HCT116 (cell line): ENCODE measurements around the gene ESF1. TPM values are rescaled to one million over a fixed set of nuclear protein-coding genes. Genes with fewer than 3 reads are reported as not detected.

Experiments used
- ATAC-seq: fragments of 200-7000 bp; cut with Tn5 transposase; 2 replicates; pipeline ENCODE4 v1.9.1; 2020; ENCODE audit warnings: mild to moderate bottlenecking, moderate library complexity
- BruUV-seq: library from RNA; stranded (reverse); fragments of 400-500 nt; replicated peaks from 2 replicates; lab custom pipeline; 2021; lab: Mats Ljungman, UMichigan
- CTCF ChIA-PET: fragments of 300-600 bp; sonication (Branson Sonifier 250); formaldehyde crosslinking; loops from one replicate; lab custom pipeline; 2021; ENCODE audit warnings: antibody characterized with exemption; lab: Charles Lee
- POLR2A ChIA-PET: fragments of 300-600, 350-600 bp; sonication (Branson Sonifier 250); formaldehyde crosslinking; loops from one replicate; lab custom pipeline; 2021; ENCODE audit warnings: antibody characterized with exemption; lab: Charles Lee
- RAD21 ChIA-PET, 2 experiments: fragments of 300-600 bp; sonication (Branson Sonifier 250); formaldehyde crosslinking; loops; one replicate each; lab custom pipeline; 2023; ENCODE audit warnings: low total read pairs in 2 of 2; ENCODE audit not compliant: uncharacterized antibody in 2 of 2, unreplicated experiment in 2 of 2, low non-redundant PET in 1 of 2; lab: Charles Lee
- DNase-seq: peaks from one replicate; pipeline ENCODE4 v3.0.0-alpha.2; 2010; ENCODE audit warnings: low read depth, low spot score
- H2AFZ ChIP-seq: fragments of 200-600 bp; shearing (Covaris generic), sonication (generic); 2 replicates; pipeline ENCODE4 v1.6.1; 2017; ENCODE audit warnings: low read depth, mixed run types, mixed read lengths, antibody characterized with exemption, low read length; ENCODE audit not compliant: poor library complexity, severe bottlenecking
- H3K27ac ChIP-seq: 2 replicates; pipeline ENCODE4 v1.5.1; 2012; ENCODE audit warnings: low read depth, low read length
- H3K27me3 ChIP-seq: fragments of 200-600 bp; sonication (generic); 2 replicates; pipeline ENCODE4 v1.6.1; 2016; ENCODE audit warnings: mixed run types, low read length, mixed read lengths; ENCODE audit not compliant: insufficient read depth
- H3K36me3 ChIP-seq, 2 experiments: fragments of 200-500 bp in 1 of 2; fragments of 200-600 bp in 1 of 2; sonication (Bioruptor generic) in 1 of 2; sonication (generic) in 1 of 2; 2 replicates each; pipeline versions ENCODE4 v1.5.1 to v1.6.1; 2014 to 2016; ENCODE audit warnings: low read length in 2 of 2, inconsistent platforms in 1 of 2, mixed read lengths in 1 of 2, mixed run types in 1 of 2; ENCODE audit not compliant: insufficient read depth in 2 of 2, control insufficient read depth in 1 of 2
- H3K4me1 ChIP-seq, 2 experiments: fragments of 200-600 bp in 1 of 2; sonication (generic) in 1 of 2; 2 replicates each; pipeline versions ENCODE4 v1.5.1 to v1.6.1; 2012 to 2017; ENCODE audit warnings: low read length in 2 of 2, inconsistent platforms in 1 of 2, mild to moderate bottlenecking in 1 of 2, mixed read lengths in 1 of 2, mixed run types in 1 of 2, moderate library complexity in 1 of 2; ENCODE audit not compliant: insufficient read depth in 2 of 2, control insufficient read depth in 1 of 2
- H3K4me2 ChIP-seq: fragments of 200-600 bp; sonication (generic); 2 replicates; pipeline ENCODE4 v1.6.1; 2017; ENCODE audit warnings: mixed run types, low read length, mixed read lengths
- H3K4me3 ChIP-seq, 2 experiments: fragments of 200-600 bp in 1 of 2; sonication (generic) in 1 of 2; replicated peaks in 1 of 2; 2 replicates each; pipeline ENCODE4 v1.5.1; 2011 to 2016; ENCODE audit warnings: low read length in 2 of 2, control low read depth in 1 of 2, low read depth in 1 of 2, mild to moderate bottlenecking in 1 of 2, mixed read lengths in 1 of 2, mixed run types in 1 of 2
- H3K79me2 ChIP-seq: fragments of 200-600 bp; sonication (generic); 2 replicates; pipeline ENCODE4 v1.6.1; 2017; ENCODE audit warnings: mild to moderate bottlenecking, mixed run types, low read length, moderate library complexity, mixed read lengths; ENCODE audit not compliant: insufficient read depth
- H3K9ac ChIP-seq: fragments of 200-600 bp; sonication (generic); 2 replicates; pipeline ENCODE4 v1.6.1; 2016; ENCODE audit warnings: low read length, mixed read lengths
- H3K9me2 ChIP-seq: fragments of 200-600 bp; sonication (generic), shearing (Covaris generic); 2 replicates; pipeline ENCODE4 v1.6.1; 2017; ENCODE audit warnings: mixed run types, mild to moderate bottlenecking, moderate library complexity; ENCODE audit not compliant: insufficient read depth
- H3K9me3 ChIP-seq, 2 experiments: fragments of 200-500 bp in 1 of 2; fragments of 200-600 bp in 1 of 2; sonication (Bioruptor generic) in 1 of 2; sonication (generic) in 1 of 2; 2 replicates each; pipeline ENCODE4 v1.6.1; 2014 to 2017; ENCODE audit warnings: low read length in 2 of 2, mixed read lengths in 2 of 2, inconsistent platforms in 1 of 2, low read depth in 1 of 2, mild to moderate bottlenecking in 1 of 2, mixed run types in 1 of 2, moderate library complexity in 1 of 2; ENCODE audit not compliant: control insufficient read depth in 1 of 2, insufficient read depth in 1 of 2
- H4K20me1 ChIP-seq: fragments of 200-600 bp; sonication (generic), shearing (Covaris generic); 2 replicates; pipeline ENCODE4 v1.6.1; 2017; ENCODE audit warnings: mixed run types, mild to moderate bottlenecking, moderate library complexity; ENCODE audit not compliant: insufficient read depth
- ATF3 ChIP-seq: IDR thresholded peaks from 2 replicates; pipeline ENCODE4 v1.6.1; 2012
- CBX3 ChIP-seq: IDR thresholded peaks from 2 replicates; pipeline ENCODE4 v1.6.1; 2012; ENCODE audit warnings: low read depth
- CEBPB ChIP-seq: IDR thresholded peaks from 2 replicates; pipeline ENCODE4 v1.6.1; 2012; ENCODE audit warnings: low read depth
- CTCF ChIP-seq, 3 experiments: fragments of 200-600 bp in 1 of 3; sonication (generic) in 1 of 3; IDR thresholded peaks in 2 of 3; conservative IDR thresholded peaks in 1 of 3; 2 replicates each; pipeline ENCODE4 v1.5.1; 2012 to 2017; ENCODE audit warnings: low read depth in 2 of 3, low read length in 2 of 3, antibody characterized with exemption in 1 of 3, borderline replicate concordance in 1 of 3, control low read depth in 1 of 3, mild to moderate bottlenecking in 1 of 3, mixed read lengths in 1 of 3, mixed run types in 1 of 3, moderate library complexity in 1 of 3; ENCODE audit not compliant: insufficient read depth in 1 of 3
- ELF1 ChIP-seq: IDR thresholded peaks from 2 replicates; pipeline ENCODE4 v1.6.1; 2012; ENCODE audit warnings: low read depth, borderline replicate concordance
- EZH2 ChIP-seq: fragments of 200-600 bp; sonication (generic); IDR thresholded peaks from 2 replicates; pipeline ENCODE4 v1.6.1; 2017; ENCODE audit warnings: antibody characterized with exemption, mixed run types
- EZH2phosphoT487 ChIP-seq: fragments of 200-600 bp; IDR thresholded peaks from 2 replicates; pipeline ENCODE4 v1.6.1; 2018; ENCODE audit warnings: antibody characterized with exemption, borderline replicate concordance
- FOSL1 ChIP-seq: IDR thresholded peaks from 2 replicates; pipeline ENCODE4 v1.6.1; 2012; ENCODE audit warnings: low read depth
- JUND ChIP-seq: IDR thresholded peaks from 2 replicates; pipeline ENCODE4 v1.6.1; 2012
- MAX ChIP-seq: IDR thresholded peaks from 2 replicates; pipeline ENCODE4 v1.6.1; 2012
- POLR2A ChIP-seq: IDR thresholded peaks from 2 replicates; pipeline ENCODE4 v1.7.0; 2011; ENCODE audit warnings: borderline replicate concordance; ENCODE audit not compliant: insufficient read depth, insufficient read length; ENCODE audit errors: extremely low read depth
- POLR2AphosphoS5 ChIP-seq: IDR thresholded peaks from 2 replicates; pipeline ENCODE4 v1.6.1; 2011; ENCODE audit warnings: mild to moderate bottlenecking, low read depth, low read length, moderate library complexity
- RAD21 ChIP-seq: IDR thresholded peaks from 2 replicates; pipeline ENCODE4 v1.6.1; 2012; ENCODE audit warnings: low read depth, mild to moderate bottlenecking
- REST ChIP-seq: IDR thresholded peaks from 2 replicates; pipeline ENCODE4 v1.6.1; 2012; ENCODE audit warnings: low read depth
- TCF7L2 ChIP-seq: IDR thresholded peaks from 2 replicates; pipeline ENCODE4 v1.7.0; 2011; ENCODE audit warnings: borderline replicate concordance, inconsistent platforms; ENCODE audit not compliant: insufficient read depth, insufficient read length; ENCODE audit errors: extremely low read depth
- YY1 ChIP-seq: IDR thresholded peaks from 2 replicates; pipeline ENCODE4 v1.6.1; 2011; ENCODE audit warnings: low read length, low read depth, moderate library complexity, mild to moderate bottlenecking; ENCODE audit not compliant: insufficient replicate concordance; ENCODE audit errors: extremely low read depth
- ZBTB33 ChIP-seq: IDR thresholded peaks from 2 replicates; pipeline ENCODE4 v1.6.1; 2011; ENCODE audit warnings: mild to moderate bottlenecking, low read length, moderate library complexity; ENCODE audit not compliant: insufficient replicate concordance; ENCODE audit errors: extremely low read depth
- ZNF274 ChIP-seq: fragments of 200-500 bp; sonication (Bioruptor generic); IDR thresholded peaks from 2 replicates; pipeline ENCODE4 v1.6.1; 2014; ENCODE audit warnings: mild to moderate bottlenecking, low read depth, low read length, inconsistent platforms
- intact Hi-C: fragments of 100-400 bp; cut with micrococcal nuclease; formaldehyde crosslinking; loops from 2 replicates; pipeline ENCODE4 v1.10.0; 2022
- total RNA-seq: library from RNA; stranded (reverse); gene quantifications from one replicate; pipeline ENCODE4 v1.2.1, GENCODE V29; 2021; ENCODE audit not compliant: unreplicated experiment

Gene ESF1
- total RNA-seq, 1 experiment from 2014 or later = 25.4 TPM

- peak overlapping the region; percentile 86 for H3K9ac ChIP-seq
- ChIA-PET POLR2A (no interaction called here), CTCF (interaction anchor here (2.8 kb wide), 1 partner anchor 12 kb away, joined by 23 read pairs; no protein-coding TSS in a partner anchor), RAD21 (no interaction called here)
- H3K4me1 ChIP-seq = peaks cover 7 to 18% of the 10 kb centered on the region in 2 experiments
- no peak overlapping the region for H2AFZ ChIP-seq
- no peak for DNase-seq
- H3K27ac ChIP-seq = no peak overlapping the region; the same call in 1 of the 2 replicates
- ATAC-seq = no peak
- H3K36me3 ChIP-seq = peaks cover 17% of the 10 kb centered on the region in 2 experiments
- intact Hi-C loops = no loop called here
- H3K79me2 ChIP-seq = peaks cover 97% of the 10 kb centered on the region
- peak overlapping the region; percentile 80 to 99 for H3K4me3 ChIP-seq
- TF ChIP-seq ATF3 = no peak
- no peak for TF ChIP-seq TCF7L2
- TF ChIP-seq FOSL1 = no peak
- no peak for TF ChIP-seq POLR2A
- no peak for TF ChIP-seq MAX
- TF ChIP-seq CTCF (IDR thresholded peaks at IDR 0.05 in 2 of 3, conservative IDR thresholded peaks at IDR 0.05 in 1 of 3; ENCODE audit: borderline replicate concordance in 1 of 3, insufficient read depth in 1 of 3, low read depth in 2 of 3, low read length in 2 of 3) = no peak
- TF ChIP-seq CEBPB = no peak
- TF ChIP-seq YY1 = no peak
- TF ChIP-seq REST = no peak
- no peak for TF ChIP-seq ELF1
- no peak for TF ChIP-seq EZH2
- no peak for TF ChIP-seq EZH2phosphoT487
- no peak for TF ChIP-seq ZNF274
- no peak for TF ChIP-seq RAD21
- no peak for TF ChIP-seq JUND
- TF ChIP-seq CBX3 = no peak
- no peak for TF ChIP-seq ZBTB33
- TF ChIP-seq POLR2AphosphoS5 = no peak
- H4K20me1 ChIP-seq = 0 out of 2 replicates have a peak, but pooled peaks cover 5% of the 10 kb centered on the region
- no peaks in the 10 kb centered on the region for H3K27me3 ChIP-seq
- H3K9me3 ChIP-seq = no peaks in the 10 kb centered on the region
- no TSS peak for BruUV-seq
- H3K9me2 ChIP-seq = no peaks in the 10 kb centered on the region
- peak overlapping the region; percentile 91 for H3K4me2 ChIP-seq
These were observed 1.2 kb downstream of the ESF1 start for GRCh38 chr20:13783528-13783927.
